Measurements from ENCODE around the gene DHX40. TPM values are rescaled to one million over a fixed set of nuclear protein-coding genes. Genes with fewer than 3 reads are reported as not detected.

Gene DHX40
- total and polyA plus RNA-seq, 2 experiments from 2014 or later = 12.5 to 43.8 TPM

DNA sequence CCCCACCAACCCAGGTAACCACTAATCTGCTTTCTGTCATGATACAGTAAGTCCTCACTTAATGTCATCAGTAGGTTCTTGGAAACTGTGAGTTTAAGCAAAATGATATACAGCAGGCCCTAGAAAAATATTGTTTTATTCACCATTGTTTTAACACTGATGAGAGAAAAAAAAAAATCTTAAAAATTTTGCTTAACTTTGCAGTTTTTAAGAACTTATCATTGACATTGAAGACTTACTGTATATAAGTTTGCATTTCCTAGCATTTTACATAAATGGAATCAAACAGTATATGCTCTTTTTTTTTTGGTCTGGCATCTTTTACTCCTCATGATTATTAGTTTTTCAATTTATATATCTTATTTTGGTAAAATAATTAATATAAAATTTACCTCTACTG lies 34.8 kb downstream of the DHX40 start:
- DNase-seq (ENCODE audit: low spot score) = no peak
- TF ChIP-seq EZH2 (IDR thresholded peaks at IDR 0.05; ENCODE audit: borderline replicate concordance) (no peak), EZH2phosphoT487 (IDR thresholded peaks at IDR 0.05; ENCODE audit: low read depth, severe bottlenecking, unreplicated experiment) (no peak)
- TF ChIP-seq, protein P1, sequence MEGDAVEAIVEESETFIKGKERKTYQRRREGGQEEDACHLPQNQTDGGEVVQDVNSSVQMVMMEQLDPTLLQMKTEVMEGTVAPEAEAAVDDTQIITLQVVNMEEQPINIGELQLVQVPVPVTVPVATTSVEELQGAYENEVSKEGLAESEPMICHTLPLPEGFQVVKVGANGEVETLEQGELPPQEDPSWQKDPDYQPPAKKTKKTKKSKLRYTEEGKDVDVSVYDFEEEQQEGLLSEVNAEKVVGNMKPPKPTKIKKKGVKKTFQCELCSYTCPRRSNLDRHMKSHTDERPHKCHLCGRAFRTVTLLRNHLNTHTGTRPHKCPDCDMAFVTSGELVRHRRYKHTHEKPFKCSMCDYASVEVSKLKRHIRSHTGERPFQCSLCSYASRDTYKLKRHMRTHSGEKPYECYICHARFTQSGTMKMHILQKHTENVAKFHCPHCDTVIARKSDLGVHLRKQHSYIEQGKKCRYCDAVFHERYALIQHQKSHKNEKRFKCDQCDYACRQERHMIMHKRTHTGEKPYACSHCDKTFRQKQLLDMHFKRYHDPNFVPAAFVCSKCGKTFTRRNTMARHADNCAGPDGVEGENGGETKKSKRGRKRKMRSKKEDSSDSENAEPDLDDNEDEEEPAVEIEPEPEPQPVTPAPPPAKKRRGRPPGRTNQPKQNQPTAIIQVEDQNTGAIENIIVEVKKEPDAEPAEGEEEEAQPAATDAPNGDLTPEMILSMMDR (IDR thresholded peaks at IDR 0.05; ENCODE audit: poor library complexity) = no peak
- Histone ChIP-seq H3K27me3 (no peaks in the 10 kb centered on the region), H3K79me2 (no peaks in the 10 kb centered on the region), H3K36me3 (replicated peaks; ENCODE audit: insufficient read depth, low read depth) (no peaks in the 10 kb centered on the region), H3K27ac (no peak overlapping the region), H3K4me1 (ENCODE audit: insufficient read depth) (no peaks in the 10 kb centered on the region), H3K4me3 (no peak overlapping the region), H2AFZ (no peak overlapping the region), H3K4me2 (no peak overlapping the region), H4K20me1 (ENCODE audit: insufficient read depth, poor library complexity, severe bottlenecking) (no peaks in the 10 kb centered on the region), H3K9me2 (replicated peaks; ENCODE audit: insufficient read depth) (no peaks in the 10 kb centered on the region), H3K9me3 (ENCODE audit: low read depth) (no peaks in the 10 kb centered on the region)

DNA sequence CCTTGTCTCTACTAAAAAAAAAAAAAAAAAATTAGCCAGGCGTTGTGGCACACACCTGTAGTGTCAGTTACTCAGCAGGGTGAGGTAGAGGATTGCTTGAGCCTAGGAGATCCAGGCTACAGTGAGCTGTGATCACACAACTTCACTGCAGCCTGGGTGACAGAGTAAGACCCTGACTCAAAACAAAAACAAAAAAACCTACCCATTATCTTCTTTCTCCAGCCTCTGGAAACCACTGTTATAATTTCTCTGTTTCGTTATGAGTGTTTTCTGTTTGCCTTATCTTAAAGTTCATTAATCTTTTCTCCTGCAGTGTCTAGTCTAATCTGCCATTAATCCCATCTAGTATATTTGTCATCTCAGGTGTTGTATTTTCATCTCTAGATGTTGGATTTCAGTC lies 35.7 kb downstream of the DHX40 start:
- no peaks in the 10 kb centered on the region for H4K20me1 ChIP-seq (ENCODE audit: insufficient read depth, poor library complexity, severe bottlenecking)
- no peaks in the 10 kb centered on the region for H3K9me2 ChIP-seq (replicated peaks; ENCODE audit: insufficient read depth)
- no peaks in the 10 kb centered on the region for H3K36me3 ChIP-seq (replicated peaks; ENCODE audit: insufficient read depth, low read depth)

DNA sequence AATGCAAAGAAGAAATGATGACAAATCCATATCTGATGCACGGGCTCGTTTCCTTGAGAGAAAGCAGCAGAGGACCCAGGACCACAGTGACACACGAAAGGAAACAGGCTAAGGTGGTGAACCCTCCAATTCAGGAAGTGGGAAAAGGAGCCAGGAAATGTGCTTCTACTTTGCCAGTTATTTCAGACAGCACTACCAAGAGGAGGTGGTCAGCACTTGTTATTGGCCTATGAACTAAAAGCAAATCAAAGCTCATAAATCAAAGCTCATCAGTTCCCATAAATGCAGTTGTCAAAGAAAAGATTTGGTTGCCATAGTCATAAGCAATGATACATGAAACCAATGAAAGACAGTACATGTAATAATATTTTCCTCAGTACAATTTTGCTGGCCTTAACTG lies 41.7 kb downstream of the DHX40 start:
- no peak overlapping the region for H3K4me2 ChIP-seq
- no peak overlapping the region for H3K27ac ChIP-seq
- H3K27me3 ChIP-seq = no peaks in the 10 kb centered on the region
- no peak for DNase-seq (ENCODE audit: low spot score)
- no peaks in the 10 kb centered on the region for H3K36me3 ChIP-seq (replicated peaks; ENCODE audit: insufficient read depth, low read depth)
- no peak overlapping the region for H3K4me3 ChIP-seq
- no peaks in the 10 kb centered on the region for H3K9me3 ChIP-seq (ENCODE audit: low read depth)
- H3K79me2 ChIP-seq = no peaks in the 10 kb centered on the region
- H2AFZ ChIP-seq = no peak overlapping the region
- H4K20me1 ChIP-seq (ENCODE audit: insufficient read depth, poor library complexity, severe bottlenecking) = no peaks in the 10 kb centered on the region
- TF ChIP-seq EZH2 (IDR thresholded peaks at IDR 0.05; ENCODE audit: borderline replicate concordance) = no peak
- TF ChIP-seq, protein P1 (IDR thresholded peaks at IDR 0.05; ENCODE audit: poor library complexity) = no peak
- TF ChIP-seq EZH2phosphoT487 (IDR thresholded peaks at IDR 0.05; ENCODE audit: low read depth, severe bottlenecking, unreplicated experiment) = no peak
- H3K9me2 ChIP-seq (replicated peaks; ENCODE audit: insufficient read depth) = no peaks in the 10 kb centered on the region
- H3K4me1 ChIP-seq (ENCODE audit: insufficient read depth) = no peaks in the 10 kb centered on the region
- WGBS (ENCODE audit: low lambda C conversion rate, missing lambda C conversion rate) = 97% methylated on average over 3 of the region's 3 CpGs

More for the DNA sequence above, 35.7 kb downstream of the DHX40 start:
- 94% methylated on average over 2 of the region's 2 CpGs for WGBS (ENCODE audit: low lambda C conversion rate, missing lambda C conversion rate)
- no peaks in the 10 kb centered on the region for H3K9me3 ChIP-seq (ENCODE audit: low read depth)
- no peak overlapping the region for H3K27ac ChIP-seq
- H2AFZ ChIP-seq = no peak overlapping the region
- TF ChIP-seq, protein P1 (IDR thresholded peaks at IDR 0.05; ENCODE audit: poor library complexity) = no peak
- TF ChIP-seq EZH2phosphoT487 (IDR thresholded peaks at IDR 0.05; ENCODE audit: low read depth, severe bottlenecking, unreplicated experiment) (no peak), EZH2 (IDR thresholded peaks at IDR 0.05; ENCODE audit: borderline replicate concordance) (no peak)
- no peaks in the 10 kb centered on the region for H3K27me3 ChIP-seq
- no peak overlapping the region for H3K4me2 ChIP-seq
- no peak for DNase-seq (ENCODE audit: low spot score)
- H3K79me2 ChIP-seq = no peaks in the 10 kb centered on the region
- H3K4me1 ChIP-seq (ENCODE audit: insufficient read depth) = no peaks in the 10 kb centered on the region
- H3K4me3 ChIP-seq = no peak overlapping the region
